ENCODE measurements around the gene CHRND.
"Not testable (repeated sequence)": the region's sequence is repeated elsewhere in the genome, so short reads cannot be mapped to it uniquely, and the experiment has no call there.

Gene CHRND

GRCh38 chr2:232543928-232544631 is 18.1 kb downstream of the CHRND start:
- no peak for DNase-seq

- DNase-seq = no peak
These were observed 18.7 kb downstream of the CHRND start for GRCh38 chr2:232544674-232545073.

GRCh38 chr2:232545511-232546375 is 19.8 kb downstream of the CHRND start:
- DNase-seq = no peak

- DNase-seq = no peak
These were observed 22.0 kb downstream of the CHRND start for GRCh38 chr2:232547991-232548390.

- no peak for DNase-seq
These were observed 23.8 kb downstream of the CHRND start for GRCh38 chr2:232549655-232550353.

- peak; percentile 86 for DNase-seq
These were observed 24.6 kb downstream of the CHRND start, which contains the start of the genes EIF4E2 and TIGD1 for GRCh38 chr2:232550354-232551249. EIF4E2 (plus strand) TSS chr2:232550689; CDS start chr2:232550725, 36 bp downstream. TIGD1 (minus strand) TSS chr2:232550557; CDS start chr2:232549882, 675 bp downstream.

- no peak for DNase-seq
These were observed 25.3 kb downstream of the CHRND start for GRCh38 chr2:232551250-232551638.

GRCh38 chr2:232551776-232552175 is 25.8 kb downstream of the CHRND start:
- no peak for DNase-seq

GRCh38 chr2:232556426-232556825 is 30.5 kb downstream of the CHRND start:
- DNase-seq = no peak

GRCh38 chr2:232562515-232563151 is 36.7 kb downstream of the CHRND start:
- no peak for DNase-seq

- no peak for DNase-seq
These were observed 37.6 kb downstream of the CHRND start for GRCh38 chr2:232563580-232563979.

GRCh38 chr2:232567721-232568120 is 41.8 kb downstream of the CHRND start:
- no peak for DNase-seq

- DNase-seq = no peak
These were observed 42.2 kb downstream of the CHRND start for GRCh38 chr2:232568161-232568560.

- DNase-seq = no peak
These were observed 43.6 kb downstream of the CHRND start for GRCh38 chr2:232569541-232569940.

- not testable (repeated sequence) for DNase-seq
These were observed 44.5 kb downstream of the CHRND start for GRCh38 chr2:232570481-232570880.

GRCh38 chr2:232571026-232571474 is 45.1 kb downstream of the CHRND start:
- no peak for DNase-seq

GRCh38 chr2:232573042-232573441 is 47.1 kb downstream of the CHRND start:
- DNase-seq = no peak

- DNase-seq = no peak
These were observed 47.9 kb downstream of the CHRND start for GRCh38 chr2:232573771-232574435.

- DNase-seq = no peak
These were observed 48.9 kb downstream of the CHRND start for GRCh38 chr2:232574674-232575403.

- no peak for DNase-seq
These were observed 49.4 kb downstream of the CHRND start for GRCh38 chr2:232575404-232575746.
